MM.1S (cell line): ENCODE measurements around the gene L3MBTL4.

Experiments
- EZH2phosphoT487 ChIP-seq: fragments of 300-600 bp; sonication (generic); IDR thresholded peaks from 2 replicates; pipeline ENCODE4 v1.6.1; 2018; ENCODE audit warnings: antibody characterized with exemption, low read length
- TF ChIP-seq, protein P1 (sequence below): fragments of 300-600 bp; sonication (generic); IDR thresholded peaks from 2 replicates; pipeline ENCODE4 v1.5.1; 2016; ENCODE audit warnings: antibody characterized with exemption, low read length, mixed read lengths

DNA sequence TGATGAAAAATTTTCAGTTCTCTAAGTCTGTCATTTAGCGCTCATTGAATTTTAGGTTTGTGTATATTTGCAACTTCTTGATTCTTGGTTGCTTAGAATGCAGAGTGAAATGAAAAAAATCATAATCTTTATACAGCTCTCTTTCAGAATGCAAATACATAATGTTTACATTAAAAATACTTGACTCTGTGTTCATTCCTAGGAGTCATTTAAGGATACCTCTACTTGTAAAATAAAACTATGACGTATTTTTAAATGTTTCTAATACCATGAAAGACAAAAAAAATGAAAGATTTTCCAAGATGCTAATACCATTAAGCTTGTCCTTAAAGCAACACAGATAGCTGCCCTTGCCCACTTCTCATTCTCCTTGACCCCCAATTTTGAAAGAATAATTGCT is 259.0 kb downstream of the L3MBTL4 start:
- no peak for TF ChIP-seq EZH2phosphoT487
- TF ChIP-seq, protein P1, sequence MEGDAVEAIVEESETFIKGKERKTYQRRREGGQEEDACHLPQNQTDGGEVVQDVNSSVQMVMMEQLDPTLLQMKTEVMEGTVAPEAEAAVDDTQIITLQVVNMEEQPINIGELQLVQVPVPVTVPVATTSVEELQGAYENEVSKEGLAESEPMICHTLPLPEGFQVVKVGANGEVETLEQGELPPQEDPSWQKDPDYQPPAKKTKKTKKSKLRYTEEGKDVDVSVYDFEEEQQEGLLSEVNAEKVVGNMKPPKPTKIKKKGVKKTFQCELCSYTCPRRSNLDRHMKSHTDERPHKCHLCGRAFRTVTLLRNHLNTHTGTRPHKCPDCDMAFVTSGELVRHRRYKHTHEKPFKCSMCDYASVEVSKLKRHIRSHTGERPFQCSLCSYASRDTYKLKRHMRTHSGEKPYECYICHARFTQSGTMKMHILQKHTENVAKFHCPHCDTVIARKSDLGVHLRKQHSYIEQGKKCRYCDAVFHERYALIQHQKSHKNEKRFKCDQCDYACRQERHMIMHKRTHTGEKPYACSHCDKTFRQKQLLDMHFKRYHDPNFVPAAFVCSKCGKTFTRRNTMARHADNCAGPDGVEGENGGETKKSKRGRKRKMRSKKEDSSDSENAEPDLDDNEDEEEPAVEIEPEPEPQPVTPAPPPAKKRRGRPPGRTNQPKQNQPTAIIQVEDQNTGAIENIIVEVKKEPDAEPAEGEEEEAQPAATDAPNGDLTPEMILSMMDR = no peak
